ENCODE data around the gene ZNF783.
"Not testable (repeated sequence)": the region's sequence is repeated elsewhere in the genome, so short reads cannot be mapped to it uniquely, and the experiment has no call there.

ZNF783 gene

DNA sequence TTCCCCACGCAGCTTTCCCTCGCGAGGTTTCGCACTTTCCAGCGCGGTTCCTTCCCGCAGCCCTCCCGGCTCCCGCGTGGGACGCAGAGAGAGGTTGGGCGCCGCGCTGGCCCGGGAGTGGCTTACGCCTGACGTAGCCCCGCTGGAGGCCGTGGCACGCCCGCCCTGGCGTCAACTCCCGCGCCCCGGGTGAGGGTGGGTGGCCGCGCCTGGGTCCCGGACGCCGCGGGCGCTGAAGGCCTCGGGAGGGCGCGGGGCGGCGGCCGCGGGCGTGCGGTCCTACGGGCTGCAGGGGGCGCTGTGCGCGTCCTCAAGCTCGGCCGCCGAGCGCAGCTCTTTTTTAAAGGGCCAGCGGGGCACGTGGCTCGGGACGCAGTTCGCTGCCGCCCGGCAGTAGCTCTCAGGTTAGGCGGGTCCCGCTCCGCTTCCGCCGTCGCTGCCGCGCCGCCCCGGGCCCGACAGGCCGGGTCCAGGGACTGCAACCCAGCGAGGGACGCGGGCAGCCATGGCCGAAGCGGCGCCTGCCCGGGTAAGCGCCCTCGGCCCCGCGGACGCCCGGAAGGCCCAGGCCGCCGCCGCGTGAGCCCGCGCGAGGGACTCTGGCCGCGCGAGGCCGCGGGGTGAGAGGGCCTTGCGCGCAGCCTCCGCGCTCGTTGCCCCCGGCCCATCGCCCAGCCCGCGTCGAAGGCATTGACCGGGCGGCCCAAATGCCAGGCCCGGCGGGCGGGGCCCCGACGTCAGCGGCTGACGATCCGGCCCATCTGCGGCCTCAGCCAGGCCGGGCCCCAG is at the start of gene ZNF783:
Gene ZNF783, plus strand, starts transcription at position 368 of the 789 bp plus-strand sequence. Its CDS starts 138 bp downstream, at position 506.
- peak; percentile 33 for DNase-seq

- no peak for DNase-seq
Observed at GRCh38 chr7:149214020-149214720, 47.8 kb upstream of the ZNF783 start.

DNA sequence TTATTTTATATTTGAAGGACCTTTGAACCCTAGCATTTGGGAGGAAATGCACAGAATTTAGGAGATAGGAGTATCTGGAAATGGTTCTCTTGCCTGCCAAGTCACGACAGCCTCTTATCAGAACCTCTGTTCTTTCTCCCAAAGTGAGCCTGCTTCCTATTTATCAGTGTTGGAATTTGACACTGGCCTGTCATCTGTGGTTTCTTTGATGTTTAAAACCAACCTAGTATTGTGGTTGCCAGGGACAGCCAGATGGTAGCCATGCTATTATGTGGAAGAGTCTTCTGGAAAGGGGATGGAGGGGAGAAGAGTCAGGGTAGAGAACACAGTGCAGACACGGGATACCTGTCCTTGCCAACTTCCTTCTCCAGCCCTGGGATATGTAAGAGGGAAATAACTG is 45.6 kb upstream of the ZNF783 start:
- DNase-seq: no peak

GRCh38 chr7:149217570-149217969 is 44.4 kb upstream of the ZNF783 start:
- no peak for DNase-seq

DNA sequence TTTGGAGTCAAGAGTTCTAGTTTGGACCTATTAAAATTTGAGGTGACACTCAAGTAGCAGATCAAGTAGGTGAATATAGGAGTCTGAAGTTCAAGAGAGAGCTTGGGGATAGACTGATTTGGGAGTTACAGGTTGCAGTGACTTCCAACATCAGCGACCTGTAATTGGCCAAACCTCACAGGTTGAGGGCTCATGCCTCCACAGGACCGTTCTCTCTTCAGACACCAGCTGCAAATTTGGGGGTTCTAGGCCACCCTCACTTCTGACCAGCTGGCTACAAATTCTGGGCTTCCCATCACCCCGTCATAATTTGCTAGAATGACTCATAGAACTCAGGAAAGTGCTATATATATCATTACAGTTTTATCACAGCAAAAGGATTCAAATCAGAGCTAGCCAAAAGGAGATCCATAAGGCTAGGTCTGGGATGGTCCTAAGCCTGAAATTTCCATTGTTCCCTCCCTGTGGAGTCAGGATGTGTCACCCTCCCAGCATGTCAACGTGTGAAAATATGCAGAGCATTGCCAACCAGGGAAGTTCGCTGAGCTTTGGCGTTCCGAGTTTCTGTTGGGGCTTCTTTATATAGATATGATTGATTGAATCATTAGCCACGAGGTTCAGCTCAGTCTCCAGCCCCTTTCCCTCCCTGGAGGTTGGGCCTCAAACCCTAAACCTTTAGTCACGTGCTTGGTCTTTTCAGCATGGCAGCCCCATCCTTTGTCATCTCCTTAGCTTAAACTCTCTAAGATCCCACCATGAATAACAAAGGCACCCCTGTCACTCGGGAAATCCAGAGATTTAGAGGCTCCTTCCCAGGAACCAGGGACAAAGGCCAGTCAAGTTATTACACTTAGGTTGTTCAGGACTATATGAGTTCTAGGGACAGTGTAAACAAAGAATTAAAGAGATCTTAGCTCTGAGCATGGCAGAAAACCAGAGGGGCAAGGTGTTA is 43.3 kb upstream of the ZNF783 start:
- DNase-seq: no peak

DNA sequence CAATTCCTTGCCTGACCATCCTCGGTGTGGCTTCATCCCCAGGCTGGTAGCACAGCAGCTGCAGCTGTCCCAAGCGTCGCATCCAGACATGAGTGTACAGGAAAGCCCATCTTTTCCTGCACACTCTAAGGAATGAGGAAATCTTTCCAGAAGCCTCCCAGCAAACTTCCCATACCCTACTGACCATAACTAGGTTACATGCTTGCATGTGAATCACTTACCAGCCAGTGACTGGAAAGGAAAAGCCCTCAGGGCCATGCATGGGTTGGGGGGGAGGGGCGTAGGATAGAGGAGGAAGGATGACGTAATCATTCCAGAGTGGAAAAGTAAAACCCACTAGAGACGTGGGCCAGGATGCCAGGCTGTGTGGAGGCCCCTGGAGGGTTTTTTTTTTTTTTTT is 41.5 kb upstream of the ZNF783 start:
- no peak for DNase-seq

DNA sequence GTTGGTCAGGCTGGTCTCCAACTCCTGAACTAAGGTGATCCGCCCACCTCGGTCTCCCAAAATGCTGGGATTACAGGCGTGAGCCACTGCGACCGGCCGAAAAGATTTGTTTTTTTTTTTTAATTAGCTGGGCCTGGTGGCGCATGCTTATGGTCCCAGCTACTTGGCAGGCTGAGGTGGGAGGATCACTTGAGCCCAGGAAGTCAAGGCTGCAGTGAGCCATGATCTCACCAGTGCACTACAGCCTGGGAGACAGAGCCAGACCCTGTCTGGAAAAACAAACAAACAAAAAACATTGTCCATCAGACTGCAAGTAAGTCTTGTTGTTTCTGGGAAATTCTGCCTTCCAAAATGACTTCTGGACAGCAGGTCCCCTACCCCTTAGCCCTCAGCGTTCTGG is 38.8 kb upstream of the ZNF783 start:
- no peak for DNase-seq

GRCh38 chr7:149223761-149224160 is 38.2 kb upstream of the ZNF783 start:
- DNase-seq: no peak

- no peak for DNase-seq
Observed at GRCh38 chr7:149224352-149224751, 37.6 kb upstream of the ZNF783 start.

GRCh38 chr7:149225106-149225505 is 36.9 kb upstream of the ZNF783 start:
- DNase-seq: no peak

- no peak for DNase-seq
Observed at GRCh38 chr7:149225656-149226055, 36.3 kb upstream of the ZNF783 start.

DNA sequence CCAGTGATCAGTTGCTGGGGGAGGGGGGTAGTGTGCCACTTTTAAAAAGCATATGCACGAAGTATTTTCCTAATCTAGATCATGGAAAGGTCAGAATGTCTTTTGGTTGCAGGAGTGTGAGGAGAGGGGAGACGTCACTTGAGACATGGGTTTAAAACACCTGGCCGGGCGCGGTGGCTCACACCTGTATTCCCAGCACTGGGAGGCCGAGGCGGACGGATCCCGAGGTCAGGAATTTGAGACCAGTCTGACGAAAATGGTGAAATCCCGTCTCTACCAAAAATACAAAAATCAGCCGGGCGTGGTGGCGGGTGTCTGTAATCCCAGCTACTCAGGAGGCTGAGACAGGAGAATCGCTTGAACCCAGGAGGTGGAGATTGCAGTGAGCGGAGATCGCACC is 35.6 kb upstream of the ZNF783 start:
- not testable (repeated sequence) for DNase-seq

GRCh38 chr7:149226840-149227494 is 35.0 kb upstream of the ZNF783 start:
- DNase-seq: no peak

- no peak for DNase-seq
Observed at GRCh38 chr7:149228831-149229471, 33.0 kb upstream of the ZNF783 start.

DNA sequence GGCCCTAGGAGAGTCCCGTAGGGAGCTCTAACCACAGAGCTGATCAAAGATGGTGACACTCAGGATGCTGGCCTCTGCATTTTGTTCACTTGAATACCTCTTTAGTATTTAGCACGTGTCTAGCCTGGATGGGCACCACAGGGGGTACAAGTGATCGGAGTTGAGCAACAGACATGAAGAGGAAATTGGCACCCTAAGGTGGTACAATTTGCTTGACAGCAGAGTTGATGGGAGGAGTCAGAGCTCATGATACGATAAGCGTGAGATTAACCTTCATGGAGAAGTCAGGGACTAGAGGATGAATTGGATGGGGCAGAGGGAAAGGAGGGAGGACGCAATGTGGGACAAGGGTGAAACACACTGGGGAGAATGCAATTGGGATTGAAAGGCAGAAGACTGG is 32.5 kb upstream of the ZNF783 start:
- DNase-seq: no peak

GRCh38 chr7:149232362-149232761 is 29.6 kb upstream of the ZNF783 start:
- DNase-seq: no peak

- not testable (repeated sequence) for DNase-seq
Observed at GRCh38 chr7:149233655-149234204, 28.3 kb upstream of the ZNF783 start.

DNA sequence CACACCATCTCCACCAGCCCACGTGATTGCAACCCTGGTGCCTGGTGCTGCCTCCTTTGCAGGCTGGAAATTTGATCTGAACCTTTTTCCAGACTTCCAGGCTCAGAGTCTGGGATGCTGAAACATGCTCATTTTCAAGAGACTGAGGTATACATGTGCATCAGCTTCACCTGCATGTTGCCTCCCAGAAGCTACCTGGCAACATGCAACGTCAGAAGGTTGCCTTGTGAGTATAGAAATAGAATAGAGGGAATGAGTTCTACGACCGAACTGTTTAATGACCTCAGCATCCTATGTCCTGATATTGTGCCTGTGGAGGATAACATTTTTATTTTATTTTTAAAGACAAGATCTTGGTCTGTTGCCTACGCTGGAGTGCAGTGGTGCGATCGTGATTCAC is 24.5 kb upstream of the ZNF783 start:
- no peak for DNase-seq

DNA sequence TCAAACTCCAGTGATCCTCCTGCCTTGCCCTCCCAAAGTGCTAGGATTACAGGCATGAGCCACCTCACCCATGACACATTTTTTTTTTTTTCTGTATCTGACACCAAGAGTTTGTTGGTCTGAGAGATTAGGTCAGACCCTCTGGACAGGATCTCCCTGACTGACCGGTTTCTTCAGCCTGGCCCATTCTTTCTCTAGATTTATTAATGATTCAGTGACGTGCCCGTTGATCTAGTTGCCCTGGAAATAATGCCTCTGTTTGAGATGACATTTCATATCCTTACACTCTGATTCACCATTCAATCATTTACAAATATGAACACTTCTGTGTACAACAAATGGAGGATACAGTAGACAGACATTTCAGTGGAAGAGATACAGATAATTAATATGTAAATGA is 23.9 kb upstream of the ZNF783 start:
- DNase-seq: no peak

DNA sequence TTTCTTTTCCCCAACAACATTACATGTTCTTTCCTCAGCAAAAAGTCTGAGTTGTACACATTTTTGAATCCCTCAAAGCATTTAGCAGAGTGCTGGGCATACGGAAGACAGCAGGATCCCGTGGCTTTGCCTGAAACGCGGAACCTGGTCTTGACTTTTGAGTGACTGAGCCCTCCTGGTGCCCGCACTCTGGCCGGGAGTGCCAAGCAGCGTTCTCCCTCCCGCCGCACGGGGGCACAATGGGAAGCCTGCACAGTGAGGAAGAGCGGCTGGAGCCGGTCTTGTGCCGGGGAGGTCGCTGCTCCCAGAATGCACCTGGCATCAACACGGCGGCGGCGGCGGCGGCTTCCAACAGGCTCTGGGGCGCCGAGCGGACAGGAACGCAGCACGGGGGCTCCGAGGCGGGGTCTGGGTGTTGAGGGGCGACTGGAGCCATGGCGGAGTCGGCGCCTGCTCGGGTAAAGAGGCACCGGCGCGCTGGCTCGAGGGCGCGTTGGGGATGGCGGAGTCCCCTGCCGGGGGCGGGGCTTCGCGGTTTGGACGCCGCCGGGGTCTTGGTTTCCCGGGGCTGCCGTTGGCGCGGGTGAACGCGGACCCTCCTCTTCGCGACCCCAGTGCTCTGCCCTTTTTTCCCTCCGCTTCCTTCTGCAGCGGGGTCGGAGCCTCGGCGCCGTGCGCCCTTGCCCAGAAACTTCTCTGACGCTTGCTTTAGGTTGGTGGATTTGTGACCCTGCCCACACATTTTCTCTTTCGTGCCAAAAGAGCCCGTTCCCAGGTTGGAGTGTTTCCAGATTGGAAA is 22.5 kb upstream of the ZNF783 start, which contains the start of gene ZNF212:
Gene ZNF212, plus strand, starts transcription at position 307 of the 799 bp plus-strand sequence. Its CDS starts 128 bp downstream, at position 435.
- DNase-seq: peak; percentile 61

GRCh38 chr7:149240637-149241036 is 21.4 kb upstream of the ZNF783 start:
- DNase-seq: no peak
